22Rv1 (cell line): Measurements from ENCODE around the gene ERC1.

Experiments
- H3K27ac ChIP-seq: fragments of 450-650 bp; 2 replicates; pipeline ENCODE4 v1.5.1; 2017
- ZFX ChIP-seq: fragments of 450-650 bp; IDR thresholded peaks from 2 replicates; pipeline ENCODE4 v1.6.1; 2017; ENCODE audit warnings: antibody characterized with exemption, borderline replicate concordance
- TF ChIP-seq, protein P1 (sequence below): fragments of 450-650 bp; IDR thresholded peaks from 2 replicates; pipeline ENCODE4 v1.5.1; 2017; ENCODE audit warnings: mild to moderate bottlenecking

The ERC1 gene

DNA sequence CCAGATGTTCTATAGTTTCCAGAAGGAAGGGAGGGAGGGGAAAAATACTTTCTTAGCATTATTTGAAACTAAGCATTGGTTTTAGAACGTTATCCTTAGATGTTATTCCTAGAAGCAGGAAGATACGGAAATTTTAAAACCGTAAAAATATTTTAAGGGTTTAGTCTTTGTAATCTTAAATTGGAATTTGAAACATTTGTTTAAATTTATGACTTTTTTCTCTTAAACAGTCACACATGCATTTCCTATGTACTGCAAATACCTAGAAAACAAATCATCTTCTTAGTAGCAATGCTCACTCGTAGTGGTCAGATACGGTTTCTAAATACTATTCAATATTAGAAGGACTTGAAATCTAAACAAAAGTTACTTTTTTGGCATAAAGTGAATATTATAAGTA lies 282.0 kb downstream of the ERC1 start:
- no peak overlapping the region for H3K27ac ChIP-seq
- no peak for TF ChIP-seq ZFX
- TF ChIP-seq, protein P1, sequence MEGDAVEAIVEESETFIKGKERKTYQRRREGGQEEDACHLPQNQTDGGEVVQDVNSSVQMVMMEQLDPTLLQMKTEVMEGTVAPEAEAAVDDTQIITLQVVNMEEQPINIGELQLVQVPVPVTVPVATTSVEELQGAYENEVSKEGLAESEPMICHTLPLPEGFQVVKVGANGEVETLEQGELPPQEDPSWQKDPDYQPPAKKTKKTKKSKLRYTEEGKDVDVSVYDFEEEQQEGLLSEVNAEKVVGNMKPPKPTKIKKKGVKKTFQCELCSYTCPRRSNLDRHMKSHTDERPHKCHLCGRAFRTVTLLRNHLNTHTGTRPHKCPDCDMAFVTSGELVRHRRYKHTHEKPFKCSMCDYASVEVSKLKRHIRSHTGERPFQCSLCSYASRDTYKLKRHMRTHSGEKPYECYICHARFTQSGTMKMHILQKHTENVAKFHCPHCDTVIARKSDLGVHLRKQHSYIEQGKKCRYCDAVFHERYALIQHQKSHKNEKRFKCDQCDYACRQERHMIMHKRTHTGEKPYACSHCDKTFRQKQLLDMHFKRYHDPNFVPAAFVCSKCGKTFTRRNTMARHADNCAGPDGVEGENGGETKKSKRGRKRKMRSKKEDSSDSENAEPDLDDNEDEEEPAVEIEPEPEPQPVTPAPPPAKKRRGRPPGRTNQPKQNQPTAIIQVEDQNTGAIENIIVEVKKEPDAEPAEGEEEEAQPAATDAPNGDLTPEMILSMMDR = no peak

DNA sequence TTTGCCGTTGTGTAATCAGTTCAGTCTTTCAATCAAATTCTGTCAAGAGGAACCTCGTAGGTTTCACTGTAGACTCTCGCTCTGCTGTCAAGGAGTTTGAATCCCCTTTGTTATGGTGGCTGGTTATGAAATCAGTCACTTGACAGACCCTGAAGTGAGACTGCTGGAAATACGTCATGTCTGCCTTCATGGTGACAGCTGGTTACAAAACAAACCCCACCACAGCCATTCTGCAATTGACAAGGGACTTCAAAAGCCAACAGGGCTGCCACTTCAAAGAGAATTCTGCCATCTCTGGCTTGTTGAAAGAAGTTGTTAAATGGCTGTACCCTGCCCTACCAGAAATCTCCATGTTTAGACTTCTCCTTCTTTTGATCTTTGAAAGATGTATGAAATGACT lies 286.9 kb downstream of the ERC1 start:
- TF ChIP-seq ZFX = no peak
- TF ChIP-seq, protein P1 = no peak
- H3K27ac ChIP-seq = no peak overlapping the region

DNA sequence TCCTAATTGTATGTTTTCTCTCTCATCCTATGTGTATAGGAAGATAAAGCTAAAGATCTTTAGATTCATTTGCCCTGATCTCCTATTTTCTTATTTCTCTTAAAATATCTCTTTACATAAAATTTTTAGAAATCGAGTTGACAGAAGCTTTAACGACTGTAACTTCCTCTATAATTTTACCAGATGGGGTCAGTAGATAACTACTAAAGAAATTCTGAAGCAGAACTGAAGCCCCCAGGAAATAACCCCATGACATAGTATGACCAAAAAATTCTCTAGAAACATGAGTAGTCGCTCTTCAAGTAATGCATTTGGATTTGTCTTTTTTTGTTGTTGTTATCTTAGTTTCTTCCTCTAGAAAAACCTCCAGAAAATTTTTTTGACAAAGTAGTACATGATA lies 288.0 kb downstream of the ERC1 start:
- H3K27ac ChIP-seq = no peak overlapping the region
- TF ChIP-seq ZFX = no peak
- TF ChIP-seq, protein P1 = no peak

DNA sequence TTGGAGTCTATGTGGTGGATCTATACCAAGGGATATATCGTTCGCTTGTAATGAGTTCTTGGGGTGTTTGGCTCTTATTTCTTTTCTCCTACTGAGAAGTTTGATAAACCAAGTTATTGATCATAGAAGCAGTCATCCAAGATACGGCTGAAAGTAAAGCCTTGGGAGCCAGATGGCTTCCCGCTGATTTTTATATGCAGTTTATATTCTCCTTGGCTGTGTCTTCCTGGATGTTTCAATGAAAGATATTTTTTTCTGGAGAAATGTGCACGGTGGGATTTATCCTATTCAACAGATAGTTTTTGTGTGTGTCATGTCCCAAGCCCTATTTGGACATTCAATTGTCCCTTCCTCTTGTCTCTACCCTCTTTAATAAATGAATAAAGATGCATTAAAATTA lies 289.0 kb downstream of the ERC1 start:
- no peak for TF ChIP-seq ZFX
- TF ChIP-seq, protein P1 = no peak
- no peak overlapping the region for H3K27ac ChIP-seq

DNA sequence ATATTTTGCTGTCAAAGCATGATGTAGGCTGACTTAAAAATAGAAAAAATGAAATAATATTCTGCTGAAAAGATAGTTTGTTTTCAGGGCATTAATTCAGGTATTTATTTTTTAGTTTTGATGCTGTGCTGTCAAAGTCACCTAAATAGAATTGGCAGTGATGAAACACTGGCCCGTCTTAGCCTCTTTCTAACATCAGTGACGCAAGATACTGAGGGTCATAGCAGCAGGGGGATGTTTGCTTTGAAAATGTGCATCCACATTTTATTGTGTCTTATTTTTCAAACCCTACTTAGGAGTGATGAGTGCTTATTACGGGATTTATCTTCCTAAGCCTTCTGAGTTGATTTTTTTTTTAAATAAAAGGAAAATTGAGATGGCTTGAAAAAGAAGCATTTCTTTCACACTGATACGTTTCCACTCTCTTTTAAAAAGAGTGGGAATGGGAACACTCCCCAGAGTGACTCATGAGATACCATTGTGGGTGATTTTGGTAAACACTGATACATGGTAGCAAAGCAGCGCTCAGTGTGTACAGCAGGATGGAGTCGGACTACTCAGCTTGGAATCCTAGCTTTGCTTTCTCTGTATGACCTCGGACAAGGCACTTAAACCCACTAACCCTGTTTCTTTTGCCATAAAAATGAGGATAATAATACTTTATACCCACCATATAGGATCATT lies 290.8 kb downstream of the ERC1 start:
- TF ChIP-seq ZFX = no peak
- TF ChIP-seq, protein P1 = no peak
- H3K27ac ChIP-seq = no peak overlapping the region

DNA sequence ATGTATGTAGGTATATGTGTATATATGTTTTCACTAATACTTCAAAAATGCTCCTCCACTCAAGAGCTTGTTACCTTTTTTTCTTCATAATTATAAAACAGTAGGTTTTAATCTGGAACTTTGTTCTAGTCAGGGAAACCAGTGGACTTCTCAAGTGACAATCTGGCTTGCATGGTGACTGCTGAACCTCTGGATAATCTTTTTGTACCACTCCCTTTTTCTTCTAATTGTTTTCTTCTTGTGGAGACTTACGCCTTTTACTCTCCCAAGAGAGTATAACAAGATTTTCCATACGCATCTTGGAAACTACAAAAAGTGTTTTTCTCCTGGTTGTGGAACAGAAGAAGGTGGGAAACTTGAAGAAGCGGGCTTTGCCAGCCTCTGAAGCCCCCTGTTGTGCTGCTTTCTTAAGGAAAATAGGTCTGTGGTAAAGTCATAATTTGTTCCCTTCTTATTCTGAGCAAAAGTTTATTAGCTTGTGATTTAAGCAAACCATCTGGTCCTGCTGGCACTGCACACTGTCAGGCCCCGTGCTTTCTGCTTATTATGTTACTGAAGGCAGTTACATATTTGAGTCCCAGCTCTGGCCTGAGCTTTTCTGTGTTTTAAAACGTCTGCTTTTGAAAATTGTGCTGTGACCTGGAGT lies 291.8 kb downstream of the ERC1 start:
- H3K27ac ChIP-seq = no peak overlapping the region
- TF ChIP-seq ZFX = no peak
- TF ChIP-seq, protein P1 = no peak

DNA sequence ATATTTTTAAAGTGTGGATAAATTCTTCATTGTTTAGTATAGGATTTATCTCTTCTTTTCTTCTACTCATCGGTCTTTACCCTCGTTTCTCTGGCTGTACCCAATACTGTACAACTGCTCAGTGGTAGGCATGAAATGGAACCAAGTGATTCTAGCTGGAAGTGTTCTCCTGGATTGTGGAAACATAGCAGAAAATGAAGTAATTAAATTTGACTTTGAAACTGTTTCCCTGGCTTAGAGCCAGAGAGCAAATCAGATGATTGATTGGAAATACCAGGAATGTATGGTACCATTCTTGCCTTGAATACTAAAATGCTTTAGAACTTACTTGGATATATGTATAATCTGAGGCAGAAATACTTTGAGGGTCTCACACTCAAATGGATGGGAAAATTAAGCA lies 292.3 kb downstream of the ERC1 start:
- TF ChIP-seq, protein P1 = no peak
- TF ChIP-seq ZFX = no peak
- no peak overlapping the region for H3K27ac ChIP-seq
